Measurements from ENCODE around the gene SUV39H2.
A peak's percentile ranks its signal among the peaks of the same experiment; 100 is the strongest.

Gene SUV39H2

GRCh38 chr10:14878266-14879123 is at the start of gene SUV39H2:
Gene SUV39H2 (plus strand): TSS chr10:14878866. CDS start chr10:14878889, 23 bp downstream.
- TF ChIP-seq LEF1 (IDR thresholded peaks at IDR 0.05; ENCODE audit: borderline replicate concordance) (no peak), ZNF384 (IDR thresholded peaks at IDR 0.05) (no peak), FOXM1 (IDR thresholded peaks at IDR 0.05; ENCODE audit: borderline replicate concordance) (peak; percentile 53; the same call in 1 of the 2 replicates), FOXA1 (IDR thresholded peaks at IDR 0.05) (no peak), SUZ12 (IDR thresholded peaks at IDR 0.05) (no peak), L3MBTL2 (conservative IDR thresholded peaks at IDR 0.05) (peak; percentile 93), SP1 (IDR thresholded peaks at IDR 0.05) (no peak), ARNT (IDR thresholded peaks at IDR 0.05) (no peak), TARDBP (IDR thresholded peaks at IDR 0.05) (no peak), PKNOX1 (IDR thresholded peaks at IDR 0.05) (no peak)
- DNase-seq (ENCODE audit: extremely low spot score) = peak; percentile 97
- POLR2A ChIA-PET = interaction anchor here (0.6 to 3.3 kb wide), 28 partner anchors 10 to 1717 kb away, joined by 3 to 41 read pairs (median 4); partner anchors contain the start of genes CDNF, DCLRE1C, HSPA14 and MEIG1
- CTCF ChIA-PET = interaction anchor here (0.6 kb wide), 1 partner anchor 16 kb away, joined by 3 read pairs; no protein-coding TSS in a partner anchor

GRCh38 chr10:14833106-14833505 is 45.6 kb upstream of the SUV39H2 start:
- no peak for DNase-seq (ENCODE audit: extremely low spot score)
- ChIA-PET CTCF (no interaction called here), POLR2A (interaction anchor here (1.1 kb wide), 1 partner anchor 10 kb away, joined by 3 read pairs; no protein-coding TSS in a partner anchor)
- TF ChIP-seq FOXA1 (IDR thresholded peaks at IDR 0.05) = no peak
- no peak for TF ChIP-seq BHLHE40 (IDR thresholded peaks at IDR 0.05; ENCODE audit: borderline replicate concordance)
- TF ChIP-seq ARNT (IDR thresholded peaks at IDR 0.05) = no peak
- no peak for TF ChIP-seq LEF1 (IDR thresholded peaks at IDR 0.05; ENCODE audit: borderline replicate concordance)
- no peak for TF ChIP-seq NFRKB (IDR thresholded peaks at IDR 0.05)
- TF ChIP-seq SUZ12 (IDR thresholded peaks at IDR 0.05) = no peak
- no peak for TF ChIP-seq CTBP1 (IDR thresholded peaks at IDR 0.05; ENCODE audit: borderline replicate concordance)
- TF ChIP-seq L3MBTL2 (conservative IDR thresholded peaks at IDR 0.05) = no peak
- TF ChIP-seq TARDBP (IDR thresholded peaks at IDR 0.05) = no peak
- TF ChIP-seq FOXM1 (IDR thresholded peaks at IDR 0.05; ENCODE audit: borderline replicate concordance) = no peak
- no peak for TF ChIP-seq PKNOX1 (IDR thresholded peaks at IDR 0.05)

GRCh38 chr10:14836208-14836607 is 42.5 kb upstream of the SUV39H2 start:
- POLR2A ChIA-PET = interaction anchor here (1.1 to 3.4 kb wide), 2 partner anchors 42 to 118 kb away, joined by 3 to 30 read pairs; partner anchors contain the start of genes DCLRE1C and SUV39H2
- 0 out of 2 replicates have a peak, but pooled peaks have one; percentile 18 for TF ChIP-seq PKNOX1 (IDR thresholded peaks at IDR 0.05)
- TF ChIP-seq SP1 (IDR thresholded peaks at IDR 0.05) = no peak
- no peak for DNase-seq (ENCODE audit: extremely low spot score)
- CTCF ChIA-PET = interaction anchor here (2.9 kb wide), 1 partner anchor 12 kb away, joined by 20 read pairs; no protein-coding TSS in a partner anchor

GRCh38 chr10:14837003-14837756 is 41.5 kb upstream of the SUV39H2 start:
- no peak for TF ChIP-seq FOXK2 (IDR thresholded peaks at IDR 0.05)
- no peak for TF ChIP-seq L3MBTL2 (conservative IDR thresholded peaks at IDR 0.05)
- no peak for TF ChIP-seq BHLHE40 (IDR thresholded peaks at IDR 0.05; ENCODE audit: borderline replicate concordance)
- TF ChIP-seq PKNOX1 (IDR thresholded peaks at IDR 0.05) = no peak
- TF ChIP-seq LEF1 (IDR thresholded peaks at IDR 0.05; ENCODE audit: borderline replicate concordance) = no peak
- no peak for TF ChIP-seq HDGF (IDR thresholded peaks at IDR 0.05; ENCODE audit: borderline replicate concordance)
- TF ChIP-seq SUZ12 (IDR thresholded peaks at IDR 0.05) = no peak
- no peak for TF ChIP-seq FOXA1 (IDR thresholded peaks at IDR 0.05)
- ChIA-PET POLR2A (interaction anchor here (0.6 to 3.5 kb wide), 24 partner anchors 9 to 328 kb away, joined by 3 to 41 read pairs (median 4); partner anchors contain the start of genes DCLRE1C, MEIG1 and SUV39H2), CTCF (interaction anchor here (0.6 to 2.9 kb wide), 7 partner anchors 12 to 338 kb away, joined by 3 to 20 read pairs (median 4); no protein-coding TSS in a partner anchor)
- DNase-seq (ENCODE audit: extremely low spot score) = no peak
